TTC549 (cell line): ENCODE results near the gene ZNF101.

Experiments
- FAIRE-seq: peaks from 2 replicates; lab custom pipeline; 2012; peaks lifted over from hg19 to GRCh38; lab: Jason Lieb, UNC

Gene ZNF101

DNA sequence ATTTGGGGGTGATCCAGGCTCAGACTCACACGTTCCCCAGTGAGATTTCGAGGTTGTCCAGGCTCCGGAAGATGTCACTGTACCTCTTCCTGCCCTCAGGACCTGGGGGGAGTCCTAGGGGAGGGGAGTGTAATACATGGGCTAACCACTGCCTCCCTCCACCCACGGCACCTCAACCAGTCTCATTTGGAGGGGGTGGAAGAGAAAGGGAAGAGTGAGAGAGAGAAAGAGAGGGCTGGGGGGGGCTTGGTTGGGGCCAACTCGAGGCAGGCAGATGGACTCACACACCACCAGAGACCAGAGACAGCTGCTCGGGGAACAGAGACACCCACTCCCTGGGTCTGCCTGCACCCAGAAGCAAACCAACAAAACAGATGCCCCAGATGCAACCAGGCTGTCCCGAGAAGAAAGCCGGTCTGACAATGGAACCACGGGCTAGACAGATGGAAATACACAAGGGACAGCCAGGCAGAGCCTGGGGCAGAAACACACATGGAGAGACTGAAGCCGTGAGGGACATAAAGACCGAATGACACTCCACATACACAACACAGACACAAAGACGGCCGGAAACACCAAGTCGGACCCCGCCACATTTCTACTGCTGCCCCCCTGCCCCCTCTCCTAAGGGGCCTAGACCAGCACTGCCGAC is 26.0 kb upstream of the ZNF101 start:
- no peak for FAIRE-seq

DNA sequence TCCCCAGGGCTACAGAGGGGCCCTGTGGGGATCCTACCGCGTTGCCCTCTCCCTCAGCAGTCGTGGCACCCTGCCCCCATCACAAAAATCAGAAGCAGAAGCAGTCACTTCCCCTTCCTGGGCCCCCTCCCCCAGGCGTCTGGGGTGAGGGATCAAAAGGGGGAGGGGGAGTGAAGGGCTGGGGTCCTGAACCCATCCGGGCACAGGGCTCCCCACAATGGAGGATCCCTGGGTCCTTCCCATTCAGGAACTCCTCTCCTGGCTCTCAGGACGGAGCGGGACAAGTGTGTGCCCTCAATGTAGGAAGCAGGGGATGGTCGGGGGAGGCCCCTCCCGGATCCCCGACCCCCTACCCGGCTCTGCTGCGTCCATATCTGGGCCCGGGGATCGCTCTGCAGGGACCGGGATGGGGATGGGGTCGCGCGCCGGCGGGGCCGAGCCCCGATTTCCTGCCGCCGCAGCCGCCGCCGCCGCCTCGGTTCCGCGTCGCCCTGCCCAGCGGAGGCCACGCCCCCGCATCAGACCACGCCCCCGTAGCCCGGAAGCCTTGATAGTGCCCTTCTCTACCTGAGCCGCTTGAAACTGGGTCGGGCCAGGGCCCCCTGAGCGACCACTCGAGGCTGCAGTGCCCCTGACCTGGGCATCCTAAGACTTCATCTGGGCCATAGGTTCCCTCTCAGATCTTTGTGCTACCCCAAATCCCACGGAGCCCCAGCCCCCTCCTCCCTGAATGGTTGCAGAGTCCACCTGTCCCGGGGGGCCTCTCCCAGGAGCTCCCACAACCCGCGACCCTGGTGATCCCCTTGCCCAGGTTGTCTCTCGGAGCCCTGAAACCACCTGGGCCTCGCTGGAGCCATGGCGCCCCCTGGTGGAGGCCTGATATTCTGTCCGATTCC is 25.2 kb upstream of the ZNF101 start, which contains the start of gene GMIP:
TSS of gene GMIP (minus strand) at position 500 of the 896 bp plus-strand sequence. CDS start at position 372, 128 bp downstream.
- FAIRE-seq: no peak

DNA sequence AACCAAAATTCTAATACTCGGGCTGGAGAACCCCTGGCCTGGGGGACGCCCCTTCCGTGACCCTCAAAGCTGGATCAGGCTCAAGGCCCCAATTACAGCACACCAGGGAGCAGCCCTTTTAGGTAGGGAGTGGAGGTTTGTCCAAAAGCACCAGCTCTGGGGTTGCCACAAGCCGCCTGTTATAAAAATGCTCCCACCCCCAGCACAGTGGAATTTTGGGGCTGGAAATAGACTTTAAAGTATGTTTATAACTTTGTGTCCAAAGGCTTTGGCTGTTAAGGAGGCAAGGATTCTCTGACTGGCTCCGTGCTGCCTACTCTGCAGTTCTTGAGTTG is 24.6 kb upstream of the ZNF101 start:
- FAIRE-seq: no peak

DNA sequence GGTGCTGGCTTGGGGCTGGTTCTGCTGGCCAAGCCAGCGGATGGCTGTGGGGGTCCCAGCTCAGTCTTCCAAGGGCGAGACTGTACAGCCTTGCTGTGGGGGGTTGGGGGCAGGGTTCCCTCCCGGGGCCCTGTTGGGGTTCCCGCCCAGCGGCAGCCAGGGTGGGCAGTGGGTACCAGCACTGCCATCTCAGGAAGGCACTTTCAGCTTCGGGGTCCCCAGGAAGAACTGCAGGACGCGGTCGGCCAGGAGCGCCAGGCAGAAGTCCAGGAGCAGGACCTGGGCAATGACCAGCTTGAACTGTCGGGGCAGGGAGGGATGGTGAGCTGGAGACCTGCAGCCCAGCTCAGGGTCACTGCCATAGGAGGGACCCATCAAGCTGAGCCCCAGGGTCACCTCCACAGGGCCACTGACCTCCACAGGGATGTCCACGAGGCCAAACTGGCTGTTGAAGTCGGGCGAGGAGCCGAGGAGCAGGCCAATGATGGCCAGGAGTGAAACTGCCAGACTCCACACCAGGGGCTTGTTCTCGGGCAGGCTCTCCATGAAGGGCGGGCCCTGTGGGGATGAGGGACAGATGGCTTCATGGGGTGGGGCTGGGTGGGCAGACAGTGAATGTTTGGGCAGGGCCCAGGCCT is 23.3 kb upstream of the ZNF101 start:
- no peak for FAIRE-seq

DNA sequence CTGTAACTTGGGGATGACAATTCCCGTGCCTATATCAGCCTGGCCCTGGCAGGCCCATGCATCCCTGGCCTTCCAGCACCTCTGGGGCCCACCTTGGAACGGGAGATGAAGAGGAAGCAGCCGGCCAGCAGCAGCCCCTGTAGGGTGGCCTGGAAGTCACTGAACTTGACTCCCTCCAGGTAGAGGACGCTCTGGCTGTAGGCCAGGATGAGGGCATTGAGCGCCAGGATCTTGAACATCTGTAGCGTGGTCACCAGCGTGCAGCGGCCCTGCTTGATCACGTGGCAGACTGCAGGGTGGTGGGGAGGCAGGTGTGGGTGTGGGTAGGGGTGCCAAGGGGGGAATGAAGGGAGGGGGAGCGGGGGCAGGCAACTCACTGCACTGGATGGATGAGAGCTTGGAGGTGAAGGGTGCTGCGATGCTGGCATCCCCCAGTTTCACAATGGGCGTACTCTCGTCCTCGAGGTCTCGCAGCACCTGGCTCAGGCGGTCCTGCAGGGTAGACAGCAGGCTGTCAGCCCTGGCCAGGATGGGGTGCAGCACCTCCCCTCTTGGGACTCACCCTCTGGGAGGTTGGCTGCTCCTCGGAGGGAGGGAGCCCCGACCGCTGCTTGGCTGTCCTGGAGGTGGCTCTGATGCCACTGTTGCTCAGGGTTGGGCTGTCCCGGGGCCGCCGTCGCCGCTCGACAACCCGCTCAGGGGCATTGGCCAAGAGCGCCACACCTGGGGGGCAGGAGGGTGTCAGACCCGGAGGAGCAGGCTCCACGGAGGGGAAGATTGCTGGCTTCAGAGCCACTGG is 21.4 kb upstream of the ZNF101 start:
- FAIRE-seq: no peak

DNA sequence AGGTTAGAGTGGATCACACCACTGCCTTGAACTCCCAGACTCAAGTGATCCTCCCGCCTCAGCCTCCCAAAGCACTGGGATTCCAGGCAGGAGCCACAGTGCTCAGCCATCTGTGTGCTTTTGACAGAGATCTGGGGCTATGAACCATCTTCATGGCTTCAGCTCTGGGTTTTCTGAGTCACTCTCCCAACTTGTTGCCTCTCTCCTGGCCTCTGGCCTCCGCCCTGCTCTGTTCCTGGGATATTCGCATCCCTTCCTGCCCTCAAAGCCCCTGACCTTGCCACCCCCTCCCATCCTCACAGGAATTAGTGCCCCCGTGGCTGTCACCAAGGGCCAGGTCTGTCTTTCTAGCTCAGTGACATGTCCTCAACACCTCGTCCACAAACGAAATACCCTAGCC is 19.5 kb upstream of the ZNF101 start:
- FAIRE-seq: no peak

DNA sequence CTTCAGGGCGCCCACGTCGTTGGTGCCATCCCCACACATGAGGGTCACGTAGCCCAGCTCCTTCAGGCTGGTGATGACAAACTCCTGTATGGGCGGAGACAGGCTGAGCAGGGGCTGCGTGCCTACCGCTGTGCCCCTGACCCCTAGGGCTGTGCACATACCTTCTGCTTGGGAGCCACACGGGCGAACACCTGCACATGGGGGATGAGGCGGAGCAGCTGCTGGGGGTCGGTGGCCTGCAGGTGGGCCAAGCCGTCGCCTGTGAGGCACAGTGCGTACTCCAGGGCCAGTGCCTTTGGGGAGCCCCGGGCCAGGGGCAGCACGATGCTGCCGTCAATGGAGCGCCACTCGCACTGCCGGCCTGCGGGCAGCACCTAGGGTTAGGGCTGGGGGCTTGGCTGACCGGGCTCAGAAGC is 19.1 kb upstream of the ZNF101 start:
- FAIRE-seq: no peak

DNA sequence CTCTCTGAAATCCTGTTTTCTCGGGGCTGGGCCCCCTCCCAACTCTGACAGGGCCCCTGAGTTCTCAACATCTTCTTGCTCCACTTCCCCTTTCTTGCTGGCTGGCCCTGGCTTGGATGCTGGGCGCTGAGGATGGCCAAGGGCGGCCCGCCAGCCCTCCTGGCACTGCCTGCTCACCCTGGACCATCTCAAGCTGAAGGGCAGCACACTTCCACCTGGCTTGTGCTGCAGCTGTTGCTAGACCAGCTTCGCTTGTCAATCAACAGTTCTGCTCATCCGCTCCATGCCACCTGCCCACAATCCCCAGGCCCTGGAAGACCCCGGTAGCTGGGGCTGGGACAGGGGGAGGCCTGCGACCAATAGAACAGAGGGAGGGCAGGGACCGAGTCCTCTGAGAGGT is 18.3 kb upstream of the ZNF101 start:
- FAIRE-seq: no peak

DNA sequence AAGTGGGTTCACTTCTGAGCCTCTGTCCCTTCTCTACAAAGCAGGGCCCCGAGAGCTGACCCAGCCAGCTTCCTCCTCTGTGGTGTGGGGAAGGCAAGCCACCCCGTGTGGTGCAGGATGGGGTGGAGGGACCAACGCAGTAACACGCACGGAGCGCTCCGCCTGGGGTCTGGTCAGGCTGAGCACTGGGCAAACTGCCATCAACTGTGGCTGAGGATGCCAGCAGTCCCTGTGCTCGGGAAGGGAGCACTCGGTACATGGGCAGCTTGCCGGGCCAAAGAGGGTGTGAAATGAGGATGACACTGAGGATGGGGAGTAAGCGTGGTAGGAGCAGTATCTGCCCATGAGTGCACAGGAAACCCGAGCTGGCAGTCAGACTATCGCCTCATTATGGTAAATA is 17.6 kb upstream of the ZNF101 start:
- no peak for FAIRE-seq

DNA sequence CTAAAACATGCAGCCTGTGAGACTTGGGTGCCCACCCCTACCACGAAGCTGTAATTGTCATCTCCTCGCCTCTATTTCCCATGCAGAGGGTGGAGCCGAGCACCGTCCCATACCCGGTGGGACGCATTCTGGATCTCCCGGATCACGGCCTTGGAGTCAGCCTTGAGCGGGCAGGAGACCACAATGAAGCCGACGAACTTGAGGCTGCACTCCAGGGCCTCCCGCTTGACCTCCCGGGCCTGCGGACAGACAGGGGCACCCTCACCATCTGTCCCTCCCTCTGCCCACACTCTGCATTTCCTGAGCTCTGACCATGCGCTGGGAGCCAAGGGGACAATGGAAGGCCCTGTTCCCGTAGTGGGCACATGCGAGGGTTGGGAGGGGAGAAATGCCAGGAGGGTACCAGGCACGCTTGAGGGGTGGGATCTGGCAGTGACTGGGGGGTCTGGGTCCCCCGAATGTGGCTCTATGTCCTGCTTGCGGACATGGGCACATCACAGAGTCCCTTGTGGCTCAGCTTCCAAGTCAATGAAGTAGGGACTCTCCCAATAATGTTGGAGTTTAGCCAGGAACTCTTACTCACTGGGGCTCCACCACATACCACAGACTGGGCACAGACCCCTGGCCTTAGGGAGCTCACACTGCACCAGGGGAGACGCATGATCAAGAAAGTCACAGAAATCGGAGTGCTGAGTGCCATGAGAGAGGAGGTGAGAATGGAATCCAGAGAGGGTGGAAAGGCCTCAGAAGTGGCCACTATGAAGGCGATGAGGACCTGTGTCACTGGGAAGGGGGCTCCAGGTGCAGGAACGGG is 15.9 kb upstream of the ZNF101 start:
- FAIRE-seq: no peak

DNA sequence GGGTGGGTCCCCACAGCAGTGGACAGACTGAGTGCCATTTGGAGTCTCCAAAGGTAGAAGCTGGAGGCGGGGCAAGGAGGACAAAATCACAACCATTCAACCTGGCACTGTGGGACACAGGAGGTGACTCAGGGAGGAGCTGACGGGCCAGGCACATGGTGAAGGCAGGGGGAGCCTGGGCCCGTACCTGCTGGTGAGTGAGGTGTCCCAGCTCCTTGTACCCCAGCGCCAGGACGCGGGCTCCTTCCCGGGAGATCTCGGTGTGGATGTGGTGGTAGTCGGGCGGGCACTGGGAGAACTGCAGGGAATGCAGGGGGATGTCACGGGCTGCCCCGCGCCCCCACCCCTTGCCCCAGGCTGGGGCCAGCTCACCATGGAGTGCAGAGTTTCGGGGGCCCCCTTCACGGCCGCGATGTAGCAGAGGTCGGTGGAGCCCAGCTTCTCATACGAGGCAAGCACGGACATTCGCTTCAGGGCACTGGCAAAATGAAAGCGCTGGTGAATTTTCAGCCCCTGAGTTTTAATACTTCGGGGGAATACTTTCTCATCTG is 15.0 kb upstream of the ZNF101 start:
- FAIRE-seq: no peak

DNA sequence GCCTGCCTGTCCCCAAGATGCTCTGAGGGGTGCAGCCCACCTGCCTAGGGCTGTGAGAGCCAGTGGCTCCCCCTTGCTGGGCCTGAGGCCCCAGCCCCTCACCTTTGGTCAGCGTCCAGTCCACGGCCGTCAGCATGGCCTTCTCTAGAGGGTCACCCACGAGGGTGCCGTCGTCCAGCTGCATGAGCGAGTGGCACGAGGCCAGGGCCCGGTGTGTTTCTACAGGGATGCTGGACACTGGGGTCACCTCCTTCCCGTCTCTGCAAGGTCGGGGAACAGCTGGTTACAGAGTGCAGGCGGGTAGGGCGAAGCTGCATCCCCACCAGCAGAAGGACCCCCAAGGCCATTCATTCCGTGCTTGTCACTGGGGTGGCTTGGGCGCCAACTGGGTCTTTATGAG is 14.2 kb upstream of the ZNF101 start:
- no peak for FAIRE-seq

DNA sequence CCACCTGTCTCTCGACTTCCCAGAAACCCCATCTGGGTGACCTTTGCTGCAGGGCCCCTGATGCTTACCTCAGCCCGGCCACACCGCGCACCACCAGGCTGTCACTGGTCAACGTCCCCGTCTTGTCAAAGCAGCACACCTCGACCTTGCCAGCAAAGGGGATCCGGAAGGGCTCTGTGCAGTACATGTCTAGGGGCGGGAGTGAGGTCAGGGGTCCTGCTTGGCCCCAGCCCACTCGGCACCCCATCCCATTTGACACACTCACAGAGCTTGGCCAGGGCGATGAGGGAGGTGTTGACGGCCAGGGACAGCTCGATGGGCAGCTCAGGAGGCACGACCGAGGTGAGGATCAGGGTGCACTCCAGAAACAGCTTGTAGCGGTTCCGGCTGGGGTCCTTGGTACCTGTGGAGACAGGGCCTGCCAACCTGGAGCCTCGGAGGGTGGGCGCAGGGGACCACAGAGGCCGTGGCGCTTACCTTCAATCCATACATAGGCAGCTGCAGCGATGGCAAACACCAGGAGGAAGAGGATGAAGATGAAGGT is 13.5 kb upstream of the ZNF101 start:
- FAIRE-seq: no peak

DNA sequence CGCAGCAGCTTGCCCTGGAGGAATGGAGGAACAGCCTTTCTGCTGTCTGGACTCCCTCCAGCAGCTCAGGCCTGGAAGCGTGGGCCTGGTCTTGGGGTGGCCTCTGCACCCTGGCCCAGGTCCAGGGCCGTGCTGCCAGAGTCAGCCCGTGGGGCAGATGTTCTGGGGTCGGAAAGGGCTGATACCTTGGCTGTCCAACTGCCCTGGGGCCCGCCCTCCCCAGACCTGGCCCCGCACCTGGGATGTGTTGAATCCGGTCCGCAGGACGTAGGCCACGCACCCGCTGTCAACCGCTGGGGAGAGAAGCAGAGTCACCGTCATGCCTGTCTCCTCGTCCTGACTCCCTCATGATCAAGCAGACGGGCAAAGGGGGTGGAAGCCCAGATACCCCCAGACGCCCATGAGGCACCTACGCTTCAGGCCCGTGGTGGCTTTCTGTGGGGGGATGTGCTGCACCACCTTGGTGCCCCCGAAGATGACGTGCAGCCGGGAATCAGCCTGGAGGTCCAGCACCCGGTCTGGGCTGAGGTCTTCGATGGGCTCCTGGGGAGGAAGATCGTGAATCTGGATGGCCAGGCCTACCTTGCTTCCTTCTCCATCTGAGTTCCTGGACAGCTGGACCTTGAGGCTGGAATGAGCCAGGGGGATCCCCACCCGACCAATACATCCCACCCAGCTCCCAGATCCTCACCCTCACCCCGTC is 12.8 kb upstream of the ZNF101 start:
- FAIRE-seq: no peak

DNA sequence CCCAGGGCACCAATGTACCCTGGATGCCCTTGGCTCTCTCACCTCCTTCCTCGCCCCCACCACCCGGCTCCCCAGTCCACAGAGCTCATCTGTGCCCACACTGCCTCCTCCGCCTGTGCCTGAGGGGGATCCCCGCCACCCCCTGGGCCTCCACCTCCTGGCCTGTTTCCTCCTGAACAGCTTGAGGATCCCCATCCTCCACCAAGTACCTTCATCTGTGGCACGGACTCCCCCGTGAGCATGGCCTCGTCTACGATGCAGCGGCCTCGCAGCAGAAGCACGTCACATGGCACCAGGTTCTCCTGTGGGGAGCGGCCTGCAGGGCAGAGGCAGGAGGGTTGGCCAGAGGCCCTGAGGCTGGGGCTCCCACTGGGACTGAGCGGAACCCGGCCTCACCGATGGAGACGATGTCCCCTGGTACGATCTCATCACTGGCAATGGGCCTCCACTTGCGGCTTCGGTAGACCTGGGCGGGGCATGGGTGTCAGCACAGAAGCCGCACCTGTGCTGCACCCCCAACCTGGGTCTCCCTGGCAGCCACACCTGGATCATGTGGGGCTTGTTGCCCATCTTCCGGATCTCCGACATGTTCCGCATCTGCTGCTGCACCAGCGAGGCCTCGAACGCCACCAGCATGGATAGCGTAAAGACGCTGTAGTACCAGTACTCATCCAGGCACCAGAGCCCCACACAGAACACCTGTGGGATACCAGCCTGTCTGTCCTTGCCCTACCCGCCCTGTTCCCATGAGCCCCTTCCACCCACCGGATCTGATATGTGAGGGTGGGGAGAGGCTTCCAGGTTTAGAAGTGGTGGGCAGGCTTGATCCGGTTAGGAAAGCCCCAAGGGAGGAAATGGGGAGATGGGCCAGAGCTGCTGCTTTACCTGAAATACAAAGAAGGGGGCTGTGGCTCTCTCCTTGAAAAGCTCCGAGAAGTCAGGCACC is 11.9 kb upstream of the ZNF101 start:
- no peak for FAIRE-seq

DNA sequence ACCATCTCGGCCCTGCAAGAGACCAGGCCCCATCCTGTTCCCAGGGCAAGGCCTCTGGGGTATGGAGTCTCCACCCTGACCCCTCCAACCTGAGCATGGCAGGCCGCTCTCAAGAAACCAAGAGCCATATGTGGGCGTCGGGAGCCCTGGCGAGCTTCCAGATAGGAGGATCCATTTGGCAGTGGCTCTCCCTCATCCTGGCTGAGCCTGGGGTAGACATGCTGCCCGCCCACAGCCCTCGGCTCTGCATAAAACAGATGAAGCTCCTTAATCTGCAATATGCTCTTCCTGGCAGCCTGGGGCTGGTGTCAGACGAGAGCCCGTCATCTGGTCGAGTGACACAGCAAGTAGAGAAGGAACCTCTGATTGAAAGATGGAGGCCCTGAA is 11.2 kb upstream of the ZNF101 start:
- no peak for FAIRE-seq

DNA sequence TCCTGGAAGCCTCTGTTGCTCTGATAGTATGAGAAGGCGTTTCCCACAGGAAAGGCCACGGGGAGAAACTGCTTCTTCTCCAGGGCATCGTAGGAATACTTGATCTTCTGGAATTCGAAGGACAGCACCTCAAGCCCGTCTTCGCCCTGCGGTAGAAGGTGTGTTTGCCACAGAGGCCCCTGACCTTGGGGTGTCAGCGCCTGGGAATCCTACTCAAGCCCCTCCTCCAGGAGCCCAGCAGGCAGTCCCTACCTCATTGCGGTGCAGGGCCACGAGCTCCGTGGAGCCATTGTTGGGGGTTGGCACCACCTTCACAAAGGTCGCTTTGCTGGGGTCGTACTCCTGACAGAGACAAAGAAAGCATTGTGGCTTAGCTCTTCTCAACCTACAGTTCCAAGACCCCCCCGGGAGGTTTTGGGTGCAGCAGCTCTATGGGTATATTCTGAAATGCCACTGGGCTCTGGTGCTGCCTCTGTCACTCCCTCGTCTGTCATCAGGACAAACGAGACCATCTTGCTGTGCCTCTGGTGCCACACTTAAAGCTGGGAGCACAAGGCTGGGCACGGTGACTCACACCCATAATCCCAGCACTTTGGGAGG is 8.9 kb upstream of the ZNF101 start:
- FAIRE-seq: no peak

DNA sequence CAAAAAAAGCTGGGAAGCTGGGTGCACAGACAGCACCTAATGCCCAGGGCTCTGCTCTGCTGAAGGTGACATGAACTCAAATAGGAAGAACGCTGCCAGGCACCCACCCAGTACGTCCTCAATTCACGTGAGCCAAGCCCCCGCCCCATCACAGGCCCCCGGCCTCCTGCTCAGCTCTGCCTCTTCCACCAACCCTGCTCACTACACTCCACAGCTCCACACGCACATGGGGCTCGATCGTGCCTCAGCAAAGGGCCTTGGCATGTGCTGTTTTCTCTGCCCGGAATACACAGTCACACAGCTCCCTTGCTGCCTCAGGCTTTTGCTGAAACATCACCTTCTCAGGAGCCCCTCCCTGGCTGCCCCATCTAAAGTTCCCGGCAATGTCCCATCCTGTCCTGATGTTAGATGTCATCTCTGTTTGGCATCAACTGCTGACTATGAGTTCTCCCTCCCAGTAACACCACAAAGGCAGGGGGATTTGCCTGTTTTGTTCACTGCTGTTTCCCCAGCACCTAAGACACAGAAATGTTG is 7.4 kb upstream of the ZNF101 start:
- FAIRE-seq: no peak
